CD4-positive, alpha-beta T cell (primary cell): ENCODE results near the gene DCUN1D2. TPM values are rescaled to one million over a fixed set of nuclear protein-coding genes. Genes with fewer than 3 reads are reported as not detected.

Experiments
- ATAC-seq: fragments of 200-7000 bp; cut with Tn5 transposase; one replicate; pipeline ENCODE4 v1.10.0; 2022; ENCODE audit warnings: mild to moderate bottlenecking; ENCODE audit not compliant: poor library complexity
- CTCF ChIA-PET: fragments of 350-600 bp; sonication (Branson Sonifier 250); formaldehyde crosslinking; loops from one replicate; lab custom pipeline; 2021; ENCODE audit warnings: antibody characterized with exemption, inconsistent platforms; lab: Charles Lee
- POLR2A ChIA-PET: fragments of 350-600 bp; sonication (Branson Sonifier 250); formaldehyde crosslinking; loops from one replicate; lab custom pipeline; 2021; ENCODE audit warnings: antibody characterized with exemption, inconsistent platforms; lab: Charles Lee
- DNase-seq, 14 experiments: peaks; one replicate each; pipeline ENCODE4 v3.0.0-alpha.2; 2013 to 2020; ENCODE audit warnings: mixed read lengths in 2 of 14
- H3K27ac ChIP-seq, 2 donors: one replicate each; pipeline versions ENCODE4 v1.5.1 to v1.7.0; 2013; ENCODE audit warnings: low read length in 2 of 2, low read depth in 1 of 2, mild to moderate bottlenecking in 1 of 2
- H3K27me3 ChIP-seq, 2 experiments: 1 replicate in 1 of 2; 2 replicates in 1 of 2; pipeline versions ENCODE4 v1.6.1 to v1.7.0; 2013; ENCODE audit warnings: low read length in 2 of 2, control low read depth in 1 of 2, mild to moderate bottlenecking in 1 of 2, moderate library complexity in 1 of 2; ENCODE audit not compliant: insufficient read depth in 2 of 2, control insufficient read depth in 1 of 2
- H3K36me3 ChIP-seq: one replicate; pipeline ENCODE4 v1.6.1; 2013; ENCODE audit warnings: low read length, control low read depth; ENCODE audit not compliant: insufficient read depth
- H3K4me1 ChIP-seq: one replicate; pipeline ENCODE4 v1.6.1; 2013; ENCODE audit warnings: low read length, control low read depth; ENCODE audit not compliant: insufficient read depth
- H3K4me3 ChIP-seq: one replicate; pipeline ENCODE4 v1.5.1; 2013; ENCODE audit warnings: mild to moderate bottlenecking, low read length, moderate library complexity
- H3K9me3 ChIP-seq, 2 experiments: 1 replicate in 1 of 2; 2 replicates in 1 of 2; pipeline versions ENCODE4 v1.6.1 to v1.7.0; 2013; ENCODE audit warnings: low read length in 2 of 2, mild to moderate bottlenecking in 2 of 2, control low read depth in 1 of 2, moderate library complexity in 1 of 2; ENCODE audit not compliant: control insufficient read depth in 1 of 2, insufficient read depth in 1 of 2
- H3K27ac Mint-ChIP-seq: one replicate; pipeline ENCODE4 v1.8.0; 2020; ENCODE audit warnings: mixed read lengths
- H3K27me3 Mint-ChIP-seq: one replicate; pipeline ENCODE4 v1.8.0; 2021; ENCODE audit warnings: mixed read lengths
- H3K36me3 Mint-ChIP-seq: one replicate; pipeline ENCODE4 v1.8.0; 2021; ENCODE audit warnings: low read depth, mixed read lengths
- H3K4me1 Mint-ChIP-seq: one replicate; pipeline ENCODE4 v1.8.0; 2021; ENCODE audit warnings: low read depth, mixed read lengths
- H3K4me3 Mint-ChIP-seq: one replicate; pipeline ENCODE4 v1.8.0; 2020; ENCODE audit warnings: mild to moderate bottlenecking, mixed read lengths
- H3K9me3 Mint-ChIP-seq: one replicate; pipeline ENCODE4 v1.8.0; 2020; ENCODE audit warnings: mixed read lengths
- CTCF ChIP-seq: fragments of 200-600 bp; IDR thresholded peaks from one replicate; pipeline ENCODE4 v1.8.0; 2022; ENCODE audit warnings: antibody characterized with exemption, mild to moderate bottlenecking
- intact Hi-C, 2 experiments: fragments of 100-400 bp; cut with DNase I in 1 of 2; cut with micrococcal nuclease in 1 of 2; formaldehyde crosslinking; loops; one replicate each; pipeline versions ENCODE4 v1.15.1 to v1.9.0; 2023 to 2025; cut with DNase I, micrococcal nuclease
- total RNA-seq, 174 experiments: library from RNA in 2 of 174; stranded (reverse) in 2 of 174; gene quantifications; one replicate each; pipeline ENCODE4 v1.2.3 and lab custom pipeline; 2021 to 2026

DCUN1D2 gene
- total RNA-seq, 2 experiments from 2014 or later: 16.2 to 18.9 TPM

- no peaks in the 10 kb centered on the region for H3K27me3 Mint-ChIP-seq
- POLR2A ChIA-PET: no interaction called here
- H3K4me3 Mint-ChIP-seq: no peak overlapping the region
- H3K9me3 Mint-ChIP-seq: no peaks in the 10 kb centered on the region
- Histone ChIP-seq H3K4me1 (peaks cover 17% of the 10 kb centered on the region), H3K4me3 (no peak overlapping the region), H3K36me3 (peaks cover 74% of the 10 kb centered on the region), H3K27ac (no peak overlapping the region), H3K9me3 (no peaks in the 10 kb centered on the region), H3K27me3 (no peaks in the 10 kb centered on the region)
- H3K27ac Mint-ChIP-seq: no peak overlapping the region
- peaks cover 82% of the 10 kb centered on the region for H3K36me3 Mint-ChIP-seq
- ATAC-seq (no peak), DNase-seq (no peak)
- TF ChIP-seq CTCF: no peak
- CTCF ChIA-PET: no interaction called here
- intact Hi-C loops: loop anchor here in 1 of 2 experiments (10.0 kb wide), 1 partner anchor 295 kb away; the partner anchor contains the start of genes CUL4A and PCID2
- H3K4me1 Mint-ChIP-seq: peaks cover 23% of the 10 kb centered on the region
These were observed 9.4 kb upstream of the DCUN1D2 start for GRCh38 chr13:113499936-113500335.

- Mint-ChIP-seq H3K4me3 (no peak overlapping the region), H3K27me3 (no peaks in the 10 kb centered on the region), H3K9me3 (no peaks in the 10 kb centered on the region), H3K4me1 (peaks cover 33% of the 10 kb centered on the region), H3K27ac (no peak overlapping the region), H3K36me3 (peaks cover 74% of the 10 kb centered on the region)
- H3K27ac ChIP-seq: no peak overlapping the region
- intact Hi-C loops: loop anchor here in 1 of 2 experiments (10.0 kb wide), 1 partner anchor 294 kb away; the partner anchor contains the start of genes CUL4A and PCID2
- TF ChIP-seq CTCF: no peak
- peaks cover 17% of the 10 kb centered on the region for H3K4me1 ChIP-seq
- H3K4me3 ChIP-seq: no peak overlapping the region
- no peaks in the 10 kb centered on the region for H3K27me3 ChIP-seq
- POLR2A ChIA-PET: no interaction called here
- H3K36me3 ChIP-seq: peaks cover 74% of the 10 kb centered on the region
- no peaks in the 10 kb centered on the region for H3K9me3 ChIP-seq
- ATAC-seq: no peak
- CTCF ChIA-PET: no interaction called here
- DNase-seq: no peak
These were observed 8.4 kb upstream of the DCUN1D2 start for GRCh38 chr13:113498905-113499304.

GRCh38 chr13:113497217-113497616 lies 6.7 kb upstream of the DCUN1D2 start:
- peaks cover 61% of the 10 kb centered on the region for H3K36me3 Mint-ChIP-seq

More at GRCh38 chr13:113497217-113497616, 6.7 kb upstream of the DCUN1D2 start:
- ATAC-seq: no peak
- Mint-ChIP-seq H3K27ac (no peak overlapping the region), H3K4me1 (peaks cover 45% of the 10 kb centered on the region), H3K27me3 (no peaks in the 10 kb centered on the region), H3K4me3 (no peak overlapping the region), H3K9me3 (no peaks in the 10 kb centered on the region)
- H3K4me1 ChIP-seq: peaks cover 20% of the 10 kb centered on the region
- H3K9me3 ChIP-seq: no peaks in the 10 kb centered on the region
- no peak for TF ChIP-seq CTCF
- no peak for DNase-seq
- POLR2A ChIA-PET: interaction anchor here (0.6 kb wide), 1 partner anchor 338 kb away, joined by 3 read pairs; no protein-coding TSS in a partner anchor
- intact Hi-C loops: loop anchor here in 1 of 2 experiments (10.0 kb wide), 1 partner anchor 292 kb away; the partner anchor contains the start of genes CUL4A and PCID2
- H3K27ac ChIP-seq: no peak overlapping the region
- no peak overlapping the region for H3K4me3 ChIP-seq
- CTCF ChIA-PET: no interaction called here
- peaks cover 65% of the 10 kb centered on the region for H3K36me3 ChIP-seq
- no peaks in the 10 kb centered on the region for H3K27me3 ChIP-seq
